Heart left ventricle (tissue), 13 donors: Measurements from ENCODE around the gene MATN1.
A peak's percentile ranks its signal among the peaks of the same experiment; 100 is the strongest.

Experiments
- POLR2A ChIP-seq, 2 donors: fragments of 450-650 bp; IDR thresholded peaks; one replicate each; pipeline ENCODE4 v1.6.1; 2017; ENCODE audit warnings: antibody characterized with exemption in 2 of 2, mild to moderate bottlenecking in 2 of 2, moderate library complexity in 2 of 2
- TF ChIP-seq, protein P1 (sequence below), 12 donors: fragments of 200-600 bp; sonication (generic) in 4 of 12; IDR thresholded peaks; one replicate each; pipeline versions ENCODE4 v1.5.0 to v1.8.0; 2018 to 2022; ENCODE audit warnings: antibody characterized with exemption in 12 of 12, mild to moderate bottlenecking in 5 of 12
- donor health status: ischemic (EF 13 %, LVEDD 7.1; RV severe dilation, severe dysfunction).
- donor health status: DM: no; HTN: yes; CAD: no.
- donor health status: DM: no; HTN: no; CAD: no.
- donor health status: ischemic (EF 25% LVEDD 6.9; RV normal size, moderate dysfunction).
- donor health status: ischemic (EF 25% LVEDD 5.7; RV mildly dilated, moderate dysfunction).
- donor health status: ischemic (EF 35%, LVEDD 5.7; RV mildly dilated, moderate dysfunction).
- donor health status: nonischemic (EF 11% LVEDD 7.7; RV severe dilation, severe dysfunction).
- donor health status: DM: yes; HTN: yes; CAD: no.
- donor health status: PGD.
- donor health status: ischemic (EF 29% LVEDD 5.4; RV normal size, mild dysfunction).
- donor health status: nonischemic (EF 23%, LVEDD 6.1; RV moderate dilation, normal function).

DNA sequence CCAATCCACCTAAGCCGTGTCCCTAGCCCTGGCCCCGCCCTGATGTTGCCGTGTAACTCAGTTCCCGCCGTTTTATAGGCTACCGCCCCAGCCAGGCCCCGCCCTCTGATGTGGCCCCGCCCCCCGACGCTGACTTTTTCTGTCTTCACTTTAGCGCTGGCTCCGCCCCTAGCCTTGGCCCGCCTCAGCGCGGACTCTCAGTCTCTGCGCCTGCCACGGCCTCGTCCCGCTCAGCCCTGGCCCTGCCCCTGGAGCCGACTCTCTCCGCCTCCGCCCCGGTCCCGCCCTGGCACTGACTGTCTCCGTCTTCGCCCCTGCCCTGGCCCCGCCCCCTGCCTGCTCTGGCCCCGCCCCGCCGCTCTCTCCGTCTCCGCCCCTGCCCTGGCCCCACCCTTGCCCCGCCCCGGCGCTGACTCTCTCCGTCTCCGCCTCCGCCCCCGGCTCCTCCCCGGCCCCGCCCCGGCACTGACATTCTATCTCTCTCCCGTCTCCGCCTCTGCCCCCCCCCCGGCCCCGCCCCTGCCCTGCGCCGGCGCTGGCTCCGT lies 5.2 kb downstream of the MATN1 start:
- TF ChIP-seq, protein P1, sequence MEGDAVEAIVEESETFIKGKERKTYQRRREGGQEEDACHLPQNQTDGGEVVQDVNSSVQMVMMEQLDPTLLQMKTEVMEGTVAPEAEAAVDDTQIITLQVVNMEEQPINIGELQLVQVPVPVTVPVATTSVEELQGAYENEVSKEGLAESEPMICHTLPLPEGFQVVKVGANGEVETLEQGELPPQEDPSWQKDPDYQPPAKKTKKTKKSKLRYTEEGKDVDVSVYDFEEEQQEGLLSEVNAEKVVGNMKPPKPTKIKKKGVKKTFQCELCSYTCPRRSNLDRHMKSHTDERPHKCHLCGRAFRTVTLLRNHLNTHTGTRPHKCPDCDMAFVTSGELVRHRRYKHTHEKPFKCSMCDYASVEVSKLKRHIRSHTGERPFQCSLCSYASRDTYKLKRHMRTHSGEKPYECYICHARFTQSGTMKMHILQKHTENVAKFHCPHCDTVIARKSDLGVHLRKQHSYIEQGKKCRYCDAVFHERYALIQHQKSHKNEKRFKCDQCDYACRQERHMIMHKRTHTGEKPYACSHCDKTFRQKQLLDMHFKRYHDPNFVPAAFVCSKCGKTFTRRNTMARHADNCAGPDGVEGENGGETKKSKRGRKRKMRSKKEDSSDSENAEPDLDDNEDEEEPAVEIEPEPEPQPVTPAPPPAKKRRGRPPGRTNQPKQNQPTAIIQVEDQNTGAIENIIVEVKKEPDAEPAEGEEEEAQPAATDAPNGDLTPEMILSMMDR (IDR thresholded peaks at IDR 0.05), result no peak
- TF ChIP-seq POLR2A (IDR thresholded peaks at IDR 0.05), result peak in 1 of 2 donors; percentile 55
